ENCODE measurements around the gene GRAMD4.

- TF ChIP-seq CTCF (IDR thresholded peaks at IDR 0.05), result no peak
- TF ChIP-seq POLR2A (IDR thresholded peaks at IDR 0.05), result no peak
Observed at GRCh38 chr22:46674906-46675305, 54.7 kb downstream of the GRAMD4 start.
